ENCODE measurements around the gene NECTIN3.

GRCh38 chr3:111229301-111229700 is 157.7 kb downstream of the NECTIN3 start:
- no peak for TF ChIP-seq CTCF (IDR thresholded peaks at IDR 0.05)
- no peak for TF ChIP-seq POLR2A (IDR thresholded peaks at IDR 0.05)
